ENCODE results near the gene PALD1. TPM values are rescaled to one million over a fixed set of nuclear protein-coding genes. Genes with fewer than 3 reads are reported as not detected.

Gene PALD1
- polyA plus RNA-seq, 2 donors: 2.1 to 3.4 TPM

GRCh38 chr10:70528741-70529362, 50.3 kb downstream of the PALD1 start:
- peaks cover 0 to under 1% of the 10 kb centered on the region in 2 donors for H3K4me1 ChIP-seq (ENCODE audit: control insufficient read depth in 2 of 2, insufficient read depth in 2 of 2, low read length in 1 of 2)
- H3K27ac ChIP-seq (ENCODE audit: low read depth in 2 of 2, low read length in 1 of 2): no peak overlapping the region
- no peak overlapping the region for H3K4me3 ChIP-seq (ENCODE audit: low read depth in 1 of 2, low read length in 2 of 2)
- H3K27me3 ChIP-seq (ENCODE audit: control insufficient read depth in 1 of 2, insufficient read depth in 2 of 2, low read length in 2 of 2): no peaks in the 10 kb centered on the region
- H3K36me3 ChIP-seq (ENCODE audit: control insufficient read depth in 2 of 2, insufficient read depth in 2 of 2, low read length in 1 of 2): peaks cover 0 to 8% of the 10 kb centered on the region in 2 donors
- no peaks in the 10 kb centered on the region for H3K9me3 ChIP-seq (ENCODE audit: control insufficient read depth in 2 of 2, insufficient read depth in 1 of 2, low read depth in 1 of 2, low read length in 1 of 2)
- WGBS, 2 donors: 79 to 81% methylated on average over 10 of the region's 10 CpGs

GRCh38 chr10:70529848-70530247, 51.3 kb downstream of the PALD1 start:
- Histone ChIP-seq H3K27me3 (ENCODE audit: control insufficient read depth in 1 of 2, insufficient read depth in 2 of 2, low read length in 2 of 2) (no peaks in the 10 kb centered on the region), H3K27ac (ENCODE audit: low read depth in 2 of 2, low read length in 1 of 2) (no peak overlapping the region), H3K36me3 (ENCODE audit: control insufficient read depth in 2 of 2, insufficient read depth in 2 of 2, low read length in 1 of 2) (peaks cover 0 to 8% of the 10 kb centered on the region in 2 donors), H3K9me3 (ENCODE audit: control insufficient read depth in 2 of 2, insufficient read depth in 1 of 2, low read depth in 1 of 2, low read length in 1 of 2) (no peaks in the 10 kb centered on the region), H3K4me1 (ENCODE audit: control insufficient read depth in 2 of 2, insufficient read depth in 2 of 2, low read length in 1 of 2) (no peaks in the 10 kb centered on the region), H3K4me3 (ENCODE audit: low read depth in 1 of 2, low read length in 2 of 2) (no peak overlapping the region)
- WGBS, 2 donors: 86 to 87% methylated on average over 8 of the region's 8 CpGs

GRCh38 chr10:70530315-70530714, 51.7 kb downstream of the PALD1 start:
- Histone ChIP-seq H3K27ac (ENCODE audit: low read depth in 2 of 2, low read length in 1 of 2) (no peak overlapping the region), H3K4me1 (ENCODE audit: control insufficient read depth in 2 of 2, insufficient read depth in 2 of 2, low read length in 1 of 2) (no peaks in the 10 kb centered on the region), H3K36me3 (ENCODE audit: control insufficient read depth in 2 of 2, insufficient read depth in 2 of 2, low read length in 1 of 2) (peaks cover 0 to 8% of the 10 kb centered on the region in 2 donors), H3K27me3 (ENCODE audit: control insufficient read depth in 1 of 2, insufficient read depth in 2 of 2, low read length in 2 of 2) (no peaks in the 10 kb centered on the region), H3K9me3 (ENCODE audit: control insufficient read depth in 2 of 2, insufficient read depth in 1 of 2, low read depth in 1 of 2, low read length in 1 of 2) (no peaks in the 10 kb centered on the region), H3K4me3 (ENCODE audit: low read depth in 1 of 2, low read length in 2 of 2) (no peak overlapping the region)
- 84 to 96% methylated on average over 6 of the region's 6 CpGs for WGBS, 2 donors

- H3K36me3 ChIP-seq (ENCODE audit: control insufficient read depth in 2 of 2, insufficient read depth in 2 of 2, low read length in 1 of 2): peaks cover 0 to 8% of the 10 kb centered on the region in 2 donors
- WGBS, 2 donors: 90% methylated on average over 17 of the region's 17 CpGs
- no peaks in the 10 kb centered on the region for H3K9me3 ChIP-seq (ENCODE audit: control insufficient read depth in 2 of 2, insufficient read depth in 1 of 2, low read depth in 1 of 2, low read length in 1 of 2)
- no peak overlapping the region for H3K27ac ChIP-seq (ENCODE audit: low read depth in 2 of 2, low read length in 1 of 2)
- no peak overlapping the region for H3K4me3 ChIP-seq (ENCODE audit: low read depth in 1 of 2, low read length in 2 of 2)
- H3K27me3 ChIP-seq (ENCODE audit: control insufficient read depth in 1 of 2, insufficient read depth in 2 of 2, low read length in 2 of 2): no peaks in the 10 kb centered on the region
- H3K4me1 ChIP-seq (ENCODE audit: control insufficient read depth in 2 of 2, insufficient read depth in 2 of 2, low read length in 1 of 2): no peaks in the 10 kb centered on the region
These were observed 54.1 kb downstream of the PALD1 start for GRCh38 chr10:70532554-70533188.

GRCh38 chr10:70533189-70533558, 54.6 kb downstream of the PALD1 start:
- peaks cover 0 to 8% of the 10 kb centered on the region in 2 donors for H3K36me3 ChIP-seq (ENCODE audit: control insufficient read depth in 2 of 2, insufficient read depth in 2 of 2, low read length in 1 of 2)
- H3K9me3 ChIP-seq (ENCODE audit: control insufficient read depth in 2 of 2, insufficient read depth in 1 of 2, low read depth in 1 of 2, low read length in 1 of 2): no peaks in the 10 kb centered on the region
- H3K4me1 ChIP-seq (ENCODE audit: control insufficient read depth in 2 of 2, insufficient read depth in 2 of 2, low read length in 1 of 2): no peaks in the 10 kb centered on the region
- H3K27ac ChIP-seq (ENCODE audit: low read depth in 2 of 2, low read length in 1 of 2): no peak overlapping the region
- WGBS, 2 donors: 89 to 93% methylated on average over 5 of the region's 5 CpGs
- no peaks in the 10 kb centered on the region for H3K27me3 ChIP-seq (ENCODE audit: control insufficient read depth in 1 of 2, insufficient read depth in 2 of 2, low read length in 2 of 2)
- no peak overlapping the region for H3K4me3 ChIP-seq (ENCODE audit: low read depth in 1 of 2, low read length in 2 of 2)

- no peak overlapping the region for H3K27ac ChIP-seq (ENCODE audit: low read depth in 2 of 2, low read length in 1 of 2)
- H3K4me3 ChIP-seq (ENCODE audit: low read depth in 1 of 2, low read length in 2 of 2): no peak overlapping the region
- peaks cover 0 to 9% of the 10 kb centered on the region in 2 donors for H3K36me3 ChIP-seq (ENCODE audit: control insufficient read depth in 2 of 2, insufficient read depth in 2 of 2, low read length in 1 of 2)
- no peaks in the 10 kb centered on the region for H3K4me1 ChIP-seq (ENCODE audit: control insufficient read depth in 2 of 2, insufficient read depth in 2 of 2, low read length in 1 of 2)
- 80 to 92% methylated on average over 10 of the region's 10 CpGs for WGBS, 2 donors
- H3K27me3 ChIP-seq (ENCODE audit: control insufficient read depth in 1 of 2, insufficient read depth in 2 of 2, low read length in 2 of 2): no peaks in the 10 kb centered on the region
- no peaks in the 10 kb centered on the region for H3K9me3 ChIP-seq (ENCODE audit: control insufficient read depth in 2 of 2, insufficient read depth in 1 of 2, low read depth in 1 of 2, low read length in 1 of 2)
These were observed 55.7 kb downstream of the PALD1 start for GRCh38 chr10:70534281-70534680.

- Histone ChIP-seq H3K36me3 (ENCODE audit: control insufficient read depth in 2 of 2, insufficient read depth in 2 of 2, low read length in 1 of 2) (peaks cover 0 to 12% of the 10 kb centered on the region in 2 donors), H3K9me3 (ENCODE audit: control insufficient read depth in 2 of 2, insufficient read depth in 1 of 2, low read depth in 1 of 2, low read length in 1 of 2) (no peaks in the 10 kb centered on the region), H3K4me3 (ENCODE audit: low read depth in 1 of 2, low read length in 2 of 2) (no peak overlapping the region), H3K27me3 (ENCODE audit: control insufficient read depth in 1 of 2, insufficient read depth in 2 of 2, low read length in 2 of 2) (no peaks in the 10 kb centered on the region), H3K4me1 (ENCODE audit: control insufficient read depth in 2 of 2, insufficient read depth in 2 of 2, low read length in 1 of 2) (no peaks in the 10 kb centered on the region), H3K27ac (ENCODE audit: low read depth in 2 of 2, low read length in 1 of 2) (no peak overlapping the region)
- WGBS, 2 donors: 96 to 98% methylated on average over 2 of the region's 2 CpGs
These were observed 56.4 kb downstream of the PALD1 start for GRCh38 chr10:70535001-70535400.

- Histone ChIP-seq H3K4me3 (ENCODE audit: low read depth in 1 of 2, low read length in 2 of 2) (no peak overlapping the region), H3K36me3 (ENCODE audit: control insufficient read depth in 2 of 2, insufficient read depth in 2 of 2, low read length in 1 of 2) (peaks cover 0 to 12% of the 10 kb centered on the region in 2 donors), H3K9me3 (ENCODE audit: control insufficient read depth in 2 of 2, insufficient read depth in 1 of 2, low read depth in 1 of 2, low read length in 1 of 2) (no peaks in the 10 kb centered on the region), H3K27ac (ENCODE audit: low read depth in 2 of 2, low read length in 1 of 2) (no peak overlapping the region), H3K27me3 (ENCODE audit: control insufficient read depth in 1 of 2, insufficient read depth in 2 of 2, low read length in 2 of 2) (no peaks in the 10 kb centered on the region), H3K4me1 (ENCODE audit: control insufficient read depth in 2 of 2, insufficient read depth in 2 of 2, low read length in 1 of 2) (no peaks in the 10 kb centered on the region)
- WGBS, 2 donors: 91% methylated on average over 5 of the region's 5 CpGs
These were observed 56.9 kb downstream of the PALD1 start for GRCh38 chr10:70535451-70535850.

- H3K9me3 ChIP-seq (ENCODE audit: control insufficient read depth in 2 of 2, insufficient read depth in 1 of 2, low read depth in 1 of 2, low read length in 1 of 2): no peaks in the 10 kb centered on the region
- no peaks in the 10 kb centered on the region for H3K4me1 ChIP-seq (ENCODE audit: control insufficient read depth in 2 of 2, insufficient read depth in 2 of 2, low read length in 1 of 2)
- H3K27me3 ChIP-seq (ENCODE audit: control insufficient read depth in 1 of 2, insufficient read depth in 2 of 2, low read length in 2 of 2): no peaks in the 10 kb centered on the region
- H3K36me3 ChIP-seq (ENCODE audit: control insufficient read depth in 2 of 2, insufficient read depth in 2 of 2, low read length in 1 of 2): peaks cover 0 to 8% of the 10 kb centered on the region in 2 donors
- no peak overlapping the region for H3K27ac ChIP-seq (ENCODE audit: low read depth in 2 of 2, low read length in 1 of 2)
- H3K4me3 ChIP-seq (ENCODE audit: low read depth in 1 of 2, low read length in 2 of 2): no peak overlapping the region
- 72 to 77% methylated on average over 8 of the region's 8 CpGs for WGBS, 2 donors
These were observed 57.8 kb downstream of the PALD1 start for GRCh38 chr10:70536196-70536861.

Data from esophagus (tissue), 2 donors.